ENCODE data around the gene SF3B2.
"Not testable (repeated sequence)": the region's sequence is repeated elsewhere in the genome, so short reads cannot be mapped to it uniquely, and the experiment has no call there.

SF3B2 gene

GRCh38 chr11:66022401-66023185 lies 29.6 kb upstream of the SF3B2 start:
- in situ Hi-C loops (cut with HindIII; ENCODE audit: low pct_unique_long_range_greater_than_20kb, low sequenced_read_pairs), result no loop called here
- DNase-seq (ENCODE audit: low read depth in 1 of 2, low spot score in 1 of 2), result peak; percentile 73 to 87
- TF ChIP-seq JUND (IDR thresholded peaks at IDR 0.05; ENCODE audit: low read depth), result no peak

- in situ Hi-C loops (cut with HindIII; ENCODE audit: low pct_unique_long_range_greater_than_20kb, low sequenced_read_pairs); DNase-seq (ENCODE audit: low read depth in 1 of 2, low spot score in 1 of 2): not testable (repeated sequence)
Observed at GRCh38 chr11:66023186-66023440, 29.1 kb upstream of the SF3B2 start.

- no peak for DNase-seq (ENCODE audit: low read depth in 1 of 2, low spot score in 1 of 2)
- no peak for TF ChIP-seq JUND (IDR thresholded peaks at IDR 0.05; ENCODE audit: low read depth)
- in situ Hi-C loops (cut with HindIII; ENCODE audit: low pct_unique_long_range_greater_than_20kb, low sequenced_read_pairs), result no loop called here
Observed at GRCh38 chr11:66026017-66026529, 26.1 kb upstream of the SF3B2 start, which contains the start of gene CATSPER1. TSS of gene CATSPER1 (minus strand) at chr11:66026479. CDS start at chr11:66026379, 100 bp downstream.

GRCh38 chr11:66032957-66033735 lies 19.0 kb upstream of the SF3B2 start:
- DNase-seq (ENCODE audit: low read depth in 1 of 2, low spot score in 1 of 2), result peak in 1 of 2 experiments; percentile 41
- in situ Hi-C loops (cut with HindIII; ENCODE audit: low pct_unique_long_range_greater_than_20kb, low sequenced_read_pairs), result no loop called here
- TF ChIP-seq JUND (IDR thresholded peaks at IDR 0.05; ENCODE audit: low read depth), result no peak

DNA sequence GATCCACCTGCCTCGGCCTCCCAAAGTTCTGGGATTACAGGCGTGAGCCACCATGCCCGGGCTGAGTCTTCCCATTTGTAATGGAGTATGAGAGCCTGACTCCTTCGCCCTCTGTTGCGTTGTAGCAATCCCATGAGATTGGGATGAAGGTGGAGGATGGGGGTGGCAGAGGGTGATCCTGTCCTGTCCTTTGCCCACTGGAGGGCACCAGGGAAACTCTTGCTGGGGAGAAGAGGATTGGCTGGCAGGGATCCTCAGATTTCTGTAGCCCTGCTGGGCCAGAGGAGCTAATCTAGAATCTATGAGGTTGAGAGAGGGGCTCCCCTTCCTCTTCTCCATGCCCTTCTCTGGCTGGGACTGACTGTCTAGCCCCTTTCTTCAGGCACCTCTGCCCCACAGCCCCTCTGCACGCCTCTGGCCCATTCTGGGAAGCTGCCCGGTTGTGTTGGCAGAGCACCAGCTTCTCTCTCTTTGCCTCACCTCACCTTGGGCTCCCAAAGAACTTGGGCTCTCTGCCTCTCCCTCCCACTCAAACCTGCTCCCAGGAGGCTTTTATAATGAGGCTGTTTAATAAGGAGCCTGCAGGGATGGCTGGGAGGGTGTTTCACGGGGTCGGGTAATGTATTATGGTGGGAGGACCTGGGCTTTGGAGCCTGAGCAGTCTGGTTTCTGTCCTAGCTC lies 16.4 kb upstream of the SF3B2 start:
- in situ Hi-C loops (cut with HindIII; ENCODE audit: low pct_unique_long_range_greater_than_20kb, low sequenced_read_pairs), result no loop called here
- DNase-seq (ENCODE audit: low read depth in 1 of 2, low spot score in 1 of 2), result no peak

GRCh38 chr11:66036334-66036710 lies 15.8 kb upstream of the SF3B2 start:
- TF ChIP-seq JUND (IDR thresholded peaks at IDR 0.05; ENCODE audit: low read depth), result no peak
- no peak for DNase-seq (ENCODE audit: low read depth in 1 of 2, low spot score in 1 of 2)
- in situ Hi-C loops (cut with HindIII; ENCODE audit: low pct_unique_long_range_greater_than_20kb, low sequenced_read_pairs), result no loop called here

More for the DNA sequence above, 16.4 kb upstream of the SF3B2 start:
- no peak for TF ChIP-seq JUND (IDR thresholded peaks at IDR 0.05; ENCODE audit: low read depth)

DNA sequence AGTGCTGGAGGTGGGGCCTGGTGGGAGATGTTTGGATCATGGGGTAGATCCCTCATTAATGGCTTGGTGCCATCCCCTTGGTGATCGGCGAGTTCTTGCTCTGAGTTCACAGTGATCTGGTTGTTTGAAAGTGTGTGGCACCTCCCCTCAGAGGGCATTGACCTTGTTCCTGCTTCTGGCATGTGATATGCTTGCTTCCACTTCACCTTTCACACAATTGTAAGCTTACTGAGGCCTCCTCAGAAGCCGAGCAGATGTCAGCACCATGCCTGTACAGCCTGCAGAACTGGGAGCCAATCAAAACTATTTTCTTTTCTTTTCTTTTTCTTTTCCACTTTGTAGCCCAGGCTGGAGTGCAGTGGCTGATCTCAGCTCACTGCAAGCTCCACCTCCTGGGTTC lies 14.8 kb upstream of the SF3B2 start:
- TF ChIP-seq JUND (IDR thresholded peaks at IDR 0.05; ENCODE audit: low read depth), result no peak
- in situ Hi-C loops (cut with HindIII; ENCODE audit: low pct_unique_long_range_greater_than_20kb, low sequenced_read_pairs), result no loop called here
- DNase-seq (ENCODE audit: low read depth in 1 of 2, low spot score in 1 of 2), result no peak

GRCh38 chr11:66039765-66040164 lies 12.4 kb upstream of the SF3B2 start:
- TF ChIP-seq JUND (IDR thresholded peaks at IDR 0.05; ENCODE audit: low read depth), result no peak
- no peak for DNase-seq (ENCODE audit: low read depth in 1 of 2, low spot score in 1 of 2)
- in situ Hi-C loops (cut with HindIII; ENCODE audit: low pct_unique_long_range_greater_than_20kb, low sequenced_read_pairs), result no loop called here

GRCh38 chr11:66042227-66042995 lies 9.8 kb upstream of the SF3B2 start:
- TF ChIP-seq JUND (IDR thresholded peaks at IDR 0.05; ENCODE audit: low read depth), result no peak
- DNase-seq (ENCODE audit: low read depth in 1 of 2, low spot score in 1 of 2), result no peak
- in situ Hi-C loops (cut with HindIII; ENCODE audit: low pct_unique_long_range_greater_than_20kb, low sequenced_read_pairs), result no loop called here

DNA sequence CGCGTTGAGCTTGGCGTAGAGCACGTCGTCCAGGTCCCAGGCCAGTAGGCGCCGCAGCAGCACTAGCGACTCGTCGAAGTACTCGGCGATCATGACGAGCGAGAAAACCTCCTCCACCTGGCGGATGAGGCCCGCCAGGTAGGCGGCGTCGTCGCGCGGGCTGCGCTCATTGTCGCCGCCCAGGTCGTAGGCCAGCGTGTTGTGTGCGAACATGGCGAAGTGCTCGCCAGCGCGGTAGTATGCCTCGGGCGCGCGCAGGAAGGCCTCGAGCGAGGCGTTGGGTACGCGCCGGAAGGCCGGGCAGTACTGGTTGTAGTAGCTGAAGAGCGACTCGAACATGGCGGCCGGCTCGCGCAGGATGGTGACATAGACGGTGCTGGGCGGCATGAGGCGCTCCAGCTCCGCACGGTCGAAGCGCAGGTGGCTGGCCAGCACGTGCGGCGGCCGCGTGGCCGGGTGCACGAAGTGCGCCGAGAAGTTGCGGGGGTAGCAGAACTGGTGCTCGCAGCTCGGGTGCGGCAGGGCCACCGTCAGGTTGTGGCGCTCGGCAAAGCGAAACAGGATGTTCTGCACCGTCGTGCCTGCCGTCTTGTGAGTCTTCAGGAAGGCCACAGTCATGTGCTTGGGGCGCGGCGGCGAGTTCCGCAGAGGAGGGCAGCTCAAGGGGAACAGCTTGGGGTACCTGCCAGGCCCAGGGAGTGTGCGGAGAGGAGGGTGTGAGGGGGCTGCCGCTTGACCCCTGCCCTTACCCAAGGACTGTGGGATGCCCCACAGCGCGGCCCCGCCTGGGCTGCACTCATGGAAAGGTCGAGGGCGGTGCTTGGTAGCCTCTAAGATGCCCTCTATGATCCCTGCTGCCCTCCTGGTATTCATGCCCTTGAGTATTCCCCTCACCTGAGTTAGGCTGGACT lies 8.9 kb upstream of the SF3B2 start:
- no peak for DNase-seq (ENCODE audit: low read depth in 1 of 2, low spot score in 1 of 2)
- in situ Hi-C loops (cut with HindIII; ENCODE audit: low pct_unique_long_range_greater_than_20kb, low sequenced_read_pairs), result no loop called here
- TF ChIP-seq JUND (IDR thresholded peaks at IDR 0.05; ENCODE audit: low read depth), result no peak

DNA sequence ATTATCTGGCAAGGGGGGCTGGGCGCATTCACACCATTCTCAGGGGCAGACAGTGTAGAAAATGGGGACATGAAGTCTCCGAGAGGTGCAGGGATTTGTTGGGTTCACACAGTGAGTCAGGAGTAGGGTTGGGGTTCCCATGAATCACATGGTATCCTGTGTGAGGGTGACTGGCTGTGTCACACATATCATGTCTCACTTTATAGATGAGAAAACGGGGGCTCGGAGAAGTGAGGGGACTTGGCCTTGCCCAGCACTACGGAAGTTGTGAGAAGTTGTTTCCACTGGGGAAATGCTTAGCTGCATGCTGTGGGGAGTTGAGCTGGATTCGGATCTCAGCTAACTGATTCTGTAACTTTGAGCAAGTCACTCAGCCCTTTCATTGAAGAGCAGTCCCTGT lies 7.4 kb upstream of the SF3B2 start:
- no peak for TF ChIP-seq JUND (IDR thresholded peaks at IDR 0.05; ENCODE audit: low read depth)
- no peak for DNase-seq (ENCODE audit: low read depth in 1 of 2, low spot score in 1 of 2)
- in situ Hi-C loops (cut with HindIII; ENCODE audit: low pct_unique_long_range_greater_than_20kb, low sequenced_read_pairs), result no loop called here
